ENCODE results near the gene KSR2. TPM values are rescaled to one million over a fixed set of nuclear protein-coding genes. Genes with fewer than 3 reads are reported as not detected.

KSR2 gene
- total and polyA plus RNA-seq, 2 of the 13 experiments (the other 11 are each of a cell fraction or from before 2014, with no cell fraction given) = 0.02 TPM; not detected in 1

DNA sequence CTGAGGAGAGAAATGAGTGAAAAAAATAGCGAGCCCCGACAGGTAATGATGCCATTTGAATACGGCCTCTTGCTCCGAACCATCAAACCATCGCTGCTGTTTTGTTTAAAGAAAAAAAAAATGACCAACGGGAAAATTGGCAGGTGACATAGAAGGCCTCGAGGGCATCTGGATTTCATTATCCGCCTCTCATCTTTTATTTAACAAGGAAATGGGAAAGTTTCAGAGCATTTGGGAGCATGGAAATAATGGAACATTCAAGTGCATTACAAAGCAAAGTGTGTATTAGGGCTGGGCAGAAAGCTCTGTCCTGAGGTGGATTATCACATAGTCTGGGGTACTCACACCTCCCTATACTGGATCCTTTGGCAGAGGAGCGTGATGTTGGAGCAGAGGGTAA lies 258.7 kb downstream of the KSR2 start:
- no peak for ATAC-seq
- H3K36me3 ChIP-seq (replicated peaks in 1 of 2; ENCODE audit: control insufficient read depth in 1 of 2, insufficient read depth in 2 of 2, low read length in 2 of 2) = no peaks in the 10 kb centered on the region
- ChIA-PET CTCF (ENCODE audit: low intra/inter-chr PET ratio, low total read pairs) (no interaction called here), POLR2A (no interaction called here)
- H3K4me2 ChIP-seq (ENCODE audit: low read depth, low read length) = no peak overlapping the region
- in situ Hi-C loops (cut with HindIII; ENCODE audit: extremely low pct_ligation_motif_present, low pct_unique_long_range_greater_than_20kb) = no loop called here
- H3K4me1 ChIP-seq (ENCODE audit: insufficient read depth, low read length) = no peaks in the 10 kb centered on the region
- H3K27ac ChIP-seq (ENCODE audit: extremely low read length, insufficient read depth, low read length) = no peak overlapping the region
- no peak for DNase-seq (ENCODE audit: low spot score)
- H4K20me1 ChIP-seq (ENCODE audit: insufficient read depth, low read length) = no peaks in the 10 kb centered on the region
- no peak overlapping the region for H3K9ac ChIP-seq (ENCODE audit: insufficient read depth, low read depth, low read length)
- no peaks in the 10 kb centered on the region for H3K79me2 ChIP-seq (ENCODE audit: insufficient read depth, low read length)
- TF ChIP-seq, protein P1, sequence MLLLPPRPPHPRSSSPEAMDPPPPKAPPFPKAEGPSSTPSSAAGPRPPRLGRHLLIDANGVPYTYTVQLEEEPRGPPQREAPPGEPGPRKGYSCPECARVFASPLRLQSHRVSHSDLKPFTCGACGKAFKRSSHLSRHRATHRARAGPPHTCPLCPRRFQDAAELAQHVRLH (CRISPR knock-in tag; IDR thresholded peaks at IDR 0.05; ENCODE audit: borderline replicate concordance, low read depth) = no peak
- no peak for TF ChIP-seq CBX2 (IDR thresholded peaks at IDR 0.05; ENCODE audit: low read depth, low read length)
- no peak for TF ChIP-seq CBX2 (CRISPR knock-in tag; IDR thresholded peaks at IDR 0.05; ENCODE audit: low read depth)
- TF ChIP-seq HCFC1 (IDR thresholded peaks at IDR 0.05; ENCODE audit: low read depth, low read length) = no peak
- TF ChIP-seq GMEB2 (CRISPR knock-in tag; IDR thresholded peaks at IDR 0.05; ENCODE audit: low read depth) = no peak
- no peak for TF ChIP-seq ESRRA (CRISPR knock-in tag; IDR thresholded peaks at IDR 0.05; ENCODE audit: low read depth)
- no peak for TF ChIP-seq MED13 (CRISPR knock-in tag; IDR thresholded peaks at IDR 0.05)
- TF ChIP-seq, protein P2, sequence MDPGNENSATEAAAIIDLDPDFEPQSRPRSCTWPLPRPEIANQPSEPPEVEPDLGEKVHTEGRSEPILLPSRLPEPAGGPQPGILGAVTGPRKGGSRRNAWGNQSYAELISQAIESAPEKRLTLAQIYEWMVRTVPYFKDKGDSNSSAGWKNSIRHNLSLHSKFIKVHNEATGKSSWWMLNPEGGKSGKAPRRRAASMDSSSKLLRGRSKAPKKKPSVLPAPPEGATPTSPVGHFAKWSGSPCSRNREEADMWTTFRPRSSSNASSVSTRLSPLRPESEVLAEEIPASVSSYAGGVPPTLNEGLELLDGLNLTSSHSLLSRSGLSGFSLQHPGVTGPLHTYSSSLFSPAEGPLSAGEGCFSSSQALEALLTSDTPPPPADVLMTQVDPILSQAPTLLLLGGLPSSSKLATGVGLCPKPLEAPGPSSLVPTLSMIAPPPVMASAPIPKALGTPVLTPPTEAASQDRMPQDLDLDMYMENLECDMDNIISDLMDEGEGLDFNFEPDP (CRISPR knock-in tag; conservative IDR thresholded peaks at IDR 0.05) = no peak
- TF ChIP-seq ZNF333 (CRISPR knock-in tag; IDR thresholded peaks at IDR 0.05; ENCODE audit: borderline replicate concordance) = no peak
- no peak for TF ChIP-seq ZNF792 (CRISPR knock-in tag; IDR thresholded peaks at IDR 0.05)
- BruUV-seq (replicated peaks) = no TSS peak
- intact Hi-C loops (cut with micrococcal nuclease; ENCODE audit: unreplicated experiment) = no loop called here
- no peak overlapping the region for H2AFZ ChIP-seq (ENCODE audit: low read length)
- peaks cover 0 to 6% of the 10 kb centered on the region in 2 experiments; a peak in 1 of 5 replicates for H3K27me3 ChIP-seq (ENCODE audit: control insufficient read depth in 1 of 2, insufficient read depth in 2 of 2, low read length in 2 of 2)
- no peaks in the 10 kb centered on the region for H3K9me3 ChIP-seq (ENCODE audit: low read length)
- H3K4me3 ChIP-seq (replicated peaks in 1 of 3; ENCODE audit: insufficient read depth in 1 of 3, low read depth in 2 of 3, low read length in 3 of 3) = no peak overlapping the region
- WGBS (ENCODE audit: low lambda C conversion rate) = 11% methylated on average over 9 of the region's 9 CpGs
- no peak for FAIRE-seq

Data from HepG2 (cell line).